Stimulated activated CD4-positive, alpha-beta T cell treated with anti-CD3 and anti-CD28 coated beads, Interleukin-1b, Interleukin-23, amount 100 ng/mL, for 48 hours (primary cell): ENCODE data around the gene DNAH14.
"Not testable (repeated sequence)": the region's sequence is repeated elsewhere in the genome, so short reads cannot be mapped to it uniquely, and the experiment has no call there.

Experiments
- DNase-seq: peaks from one replicate; pipeline ENCODE4 v3.0.0-alpha.2; 2020

Gene DNAH14

GRCh38 chr1:225004396-225004795 is 74.9 kb downstream of the DNAH14 start:
- no peak for DNase-seq

GRCh38 chr1:225006352-225006751 is 76.9 kb downstream of the DNAH14 start:
- DNase-seq: not testable (repeated sequence)

GRCh38 chr1:225008050-225008449 is 78.6 kb downstream of the DNAH14 start:
- DNase-seq: not testable (repeated sequence)

GRCh38 chr1:225021037-225021436 is 91.6 kb downstream of the DNAH14 start:
- DNase-seq: no peak

- no peak for DNase-seq
These were observed 97.2 kb downstream of the DNAH14 start for GRCh38 chr1:225026701-225027100.

GRCh38 chr1:225036441-225036840 is 107.0 kb downstream of the DNAH14 start:
- not testable (repeated sequence) for DNase-seq

GRCh38 chr1:225042263-225042662 is 112.8 kb downstream of the DNAH14 start:
- no peak for DNase-seq

- no peak for DNase-seq
These were observed 114.8 kb downstream of the DNAH14 start for GRCh38 chr1:225044258-225044657.

- DNase-seq: no peak
These were observed 120.1 kb downstream of the DNAH14 start for GRCh38 chr1:225049594-225049993.

- no peak for DNase-seq
These were observed 134.2 kb downstream of the DNAH14 start for GRCh38 chr1:225063722-225064121.

GRCh38 chr1:225070972-225071371 is 141.5 kb downstream of the DNAH14 start:
- DNase-seq: no peak

GRCh38 chr1:225097175-225097574 is 167.7 kb downstream of the DNAH14 start:
- no peak for DNase-seq

- DNase-seq: no peak
These were observed 181.5 kb downstream of the DNAH14 start for GRCh38 chr1:225111000-225111399.

GRCh38 chr1:225113265-225113664 is 183.8 kb downstream of the DNAH14 start:
- DNase-seq: no peak

- no peak for DNase-seq
These were observed 185.0 kb downstream of the DNAH14 start for GRCh38 chr1:225114354-225114990.

GRCh38 chr1:225119307-225119706 is 189.8 kb downstream of the DNAH14 start:
- DNase-seq: no peak

GRCh38 chr1:225121095-225121494 is 191.6 kb downstream of the DNAH14 start:
- no peak for DNase-seq

- DNase-seq: no peak
These were observed 202.4 kb downstream of the DNAH14 start for GRCh38 chr1:225131869-225132268.

GRCh38 chr1:225137976-225138375 is 208.5 kb downstream of the DNAH14 start:
- DNase-seq: no peak

- DNase-seq: no peak
These were observed 213.5 kb downstream of the DNAH14 start for GRCh38 chr1:225143001-225143400.

- no peak for DNase-seq
These were observed 217.0 kb downstream of the DNAH14 start for GRCh38 chr1:225146478-225146877.

GRCh38 chr1:225147791-225148190 is 218.3 kb downstream of the DNAH14 start:
- DNase-seq: not testable (repeated sequence)

GRCh38 chr1:225152061-225152460 is 222.6 kb downstream of the DNAH14 start:
- no peak for DNase-seq

- DNase-seq: no peak
These were observed 226.1 kb downstream of the DNAH14 start for GRCh38 chr1:225155555-225155954.

GRCh38 chr1:225156254-225156653 is 226.8 kb downstream of the DNAH14 start:
- DNase-seq: peak; percentile 4
